ENCODE data around the gene WWOX. TPM values are rescaled to one million over a fixed set of nuclear protein-coding genes. Genes with fewer than 3 reads are reported as not detected.

Gene WWOX
- total RNA-seq, 1 donor from 2014 or later = 18.6 TPM

- Mint-ChIP-seq H3K27me3 (ENCODE audit: unreplicated experiment) (peaks cover 1% of the 10 kb centered on the region), H3K9me3 (ENCODE audit: unreplicated experiment) (no peaks in the 10 kb centered on the region), H3K4me3 (ENCODE audit: unreplicated experiment) (no peak overlapping the region), H3K36me3 (ENCODE audit: low read depth, unreplicated experiment) (no peaks in the 10 kb centered on the region), H3K27ac (ENCODE audit: unreplicated experiment) (no peak overlapping the region), H3K4me1 (ENCODE audit: unreplicated experiment) (peaks cover 2% of the 10 kb centered on the region)
- TF ChIP-seq CTCF (IDR thresholded peaks at IDR 0.05; ENCODE audit: unreplicated experiment) = no peak
- no peak for DNase-seq (ENCODE audit: low spot score)
Measured at GRCh38 chr16:79055251-79055970, 956.0 kb downstream of the WWOX start.

- peaks cover 1% of the 10 kb centered on the region for H3K27me3 Mint-ChIP-seq (ENCODE audit: unreplicated experiment)
- peaks cover 23% of the 10 kb centered on the region for H3K4me1 Mint-ChIP-seq (ENCODE audit: unreplicated experiment)
- no peak for DNase-seq (ENCODE audit: low spot score)
- no peak overlapping the region for H3K27ac Mint-ChIP-seq (ENCODE audit: unreplicated experiment)
- no peaks in the 10 kb centered on the region for H3K9me3 Mint-ChIP-seq (ENCODE audit: unreplicated experiment)
- no peaks in the 10 kb centered on the region for H3K36me3 Mint-ChIP-seq (ENCODE audit: low read depth, unreplicated experiment)
- no peak overlapping the region for H3K4me3 Mint-ChIP-seq (ENCODE audit: unreplicated experiment)
- no peak for TF ChIP-seq CTCF (IDR thresholded peaks at IDR 0.05; ENCODE audit: unreplicated experiment)
Measured at GRCh38 chr16:79061181-79061580, 961.7 kb downstream of the WWOX start.

DNA sequence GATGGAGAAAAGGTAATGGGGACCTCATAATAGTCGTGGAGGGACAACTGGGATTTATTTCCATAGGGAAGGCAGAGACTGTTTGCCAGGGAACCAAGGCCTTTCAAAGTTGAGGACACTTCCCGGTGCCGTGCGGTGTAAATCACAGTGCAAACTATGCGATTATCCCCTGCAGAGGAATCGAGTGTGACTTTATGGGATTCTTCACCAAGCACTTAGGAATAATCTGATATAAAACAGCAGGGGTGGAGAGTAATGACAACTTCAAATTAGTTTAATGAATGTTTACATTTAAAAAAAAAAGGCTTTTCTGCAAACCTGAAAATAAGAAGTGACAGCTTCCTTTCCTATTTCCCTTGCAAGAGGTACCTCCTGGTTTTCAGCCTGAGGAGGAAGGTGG, 962.9 kb downstream of the WWOX start:
- Mint-ChIP-seq H3K9me3 (ENCODE audit: unreplicated experiment) (no peaks in the 10 kb centered on the region), H3K36me3 (ENCODE audit: low read depth, unreplicated experiment) (no peaks in the 10 kb centered on the region)
- no peak for DNase-seq (ENCODE audit: low spot score)

DNA sequence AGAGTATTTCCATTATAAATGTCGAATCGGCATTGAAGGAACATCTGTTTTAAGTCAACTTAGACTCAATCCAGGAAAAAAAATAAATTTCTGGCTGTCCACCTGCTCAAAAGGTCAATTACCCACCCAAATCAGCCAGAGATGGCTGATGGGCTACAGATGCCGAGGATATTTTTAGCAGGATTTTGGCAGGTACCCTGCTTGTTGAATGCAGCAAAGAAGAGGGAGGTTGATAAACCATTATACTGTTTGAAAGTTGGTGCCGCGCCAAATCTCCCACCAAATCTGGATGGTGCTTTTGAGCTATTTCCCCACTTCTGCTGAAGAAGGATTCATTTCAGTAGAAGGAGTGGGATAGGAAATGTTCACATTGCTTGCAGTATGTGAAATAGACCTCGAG, 963.4 kb downstream of the WWOX start:
- Mint-ChIP-seq H3K9me3 (ENCODE audit: unreplicated experiment) (no peaks in the 10 kb centered on the region), H3K4me1 (ENCODE audit: unreplicated experiment) (peaks cover 25% of the 10 kb centered on the region), H3K36me3 (ENCODE audit: low read depth, unreplicated experiment) (no peaks in the 10 kb centered on the region), H3K4me3 (ENCODE audit: unreplicated experiment) (no peak overlapping the region), H3K27ac (ENCODE audit: unreplicated experiment) (no peak overlapping the region), H3K27me3 (ENCODE audit: unreplicated experiment) (peaks cover 1% of the 10 kb centered on the region)
- no peak for TF ChIP-seq CTCF (IDR thresholded peaks at IDR 0.05; ENCODE audit: unreplicated experiment)
- no peak for DNase-seq (ENCODE audit: low spot score)

More for the DNA sequence above, 962.9 kb downstream of the WWOX start:
- Mint-ChIP-seq H3K4me3 (ENCODE audit: unreplicated experiment) (no peak overlapping the region), H3K27ac (ENCODE audit: unreplicated experiment) (no peak overlapping the region), H3K4me1 (ENCODE audit: unreplicated experiment) (peaks cover 25% of the 10 kb centered on the region), H3K27me3 (ENCODE audit: unreplicated experiment) (peaks cover 1% of the 10 kb centered on the region)
- no peak for TF ChIP-seq CTCF (IDR thresholded peaks at IDR 0.05; ENCODE audit: unreplicated experiment)

DNA sequence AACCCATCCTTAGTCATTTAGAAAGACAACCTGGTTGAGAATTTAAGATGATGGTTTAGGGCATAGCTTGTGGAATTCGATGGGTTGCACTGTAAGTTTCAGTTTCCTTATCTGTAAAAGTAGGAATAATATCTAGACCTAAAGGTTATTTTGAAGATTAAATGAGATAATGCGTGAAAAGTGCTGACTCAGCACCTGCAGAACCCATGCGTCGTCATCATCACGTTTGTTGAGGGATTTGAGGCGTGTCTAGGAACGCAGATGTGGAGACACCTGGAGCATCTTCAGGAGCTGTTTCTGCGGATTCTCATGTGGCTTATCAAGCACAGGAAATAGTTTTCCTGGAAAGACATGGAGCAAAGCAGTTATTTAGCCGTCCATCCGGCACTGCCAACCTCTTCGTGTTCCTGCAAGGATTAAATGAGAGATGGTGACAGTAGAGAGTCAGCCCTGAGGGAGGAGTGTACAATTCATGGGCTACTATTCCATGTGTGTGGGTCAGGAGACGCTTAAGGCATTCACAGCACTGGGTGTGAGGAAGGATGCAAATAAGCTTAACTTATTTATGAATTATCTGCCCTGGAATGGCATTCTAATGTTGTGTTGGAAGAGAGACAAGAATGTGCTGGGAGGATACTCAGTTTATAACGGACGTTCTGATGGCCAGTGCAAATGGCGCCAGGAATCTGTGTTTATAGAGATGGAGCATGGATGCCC, 965.0 kb downstream of the WWOX start:
- DNase-seq (ENCODE audit: low spot score) = no peak
- peaks cover 23% of the 10 kb centered on the region for H3K4me1 Mint-ChIP-seq (ENCODE audit: unreplicated experiment)
- H3K9me3 Mint-ChIP-seq (ENCODE audit: unreplicated experiment) = no peaks in the 10 kb centered on the region
- no peak overlapping the region for H3K4me3 Mint-ChIP-seq (ENCODE audit: unreplicated experiment)
- no peak overlapping the region for H3K27ac Mint-ChIP-seq (ENCODE audit: unreplicated experiment)
- TF ChIP-seq CTCF (IDR thresholded peaks at IDR 0.05; ENCODE audit: unreplicated experiment) = no peak
- no peaks in the 10 kb centered on the region for H3K36me3 Mint-ChIP-seq (ENCODE audit: low read depth, unreplicated experiment)
- peaks cover 1% of the 10 kb centered on the region for H3K27me3 Mint-ChIP-seq (ENCODE audit: unreplicated experiment)
